DND-41 (cell line): ENCODE results near the gene DPYD.

Source experiments
- ATAC-seq: fragments of 200-7000 bp; cut with Tn5 transposase; 3 replicates; pipeline ENCODE4 v1.9.1; 2021; ENCODE audit warnings: low read depth; ENCODE audit not compliant: insufficient read depth
- DNase-seq: peaks from one replicate; pipeline ENCODE4 v3.0.0-alpha.2; 2020
- H2AFZ ChIP-seq: 2 replicates; pipeline ENCODE4 v1.6.0; 2012; ENCODE audit warnings: low read depth, low read length
- H3K27ac ChIP-seq: 2 replicates; pipeline ENCODE4 v1.5.1; 2012; ENCODE audit warnings: low read length, inconsistent platforms
- H3K27me3 ChIP-seq: fragments of 200-600 bp; sonication (generic); 2 replicates; pipeline ENCODE4 v1.6.0; 2012; ENCODE audit warnings: low read length, mild to moderate bottlenecking, inconsistent platforms; ENCODE audit not compliant: insufficient read depth, poor library complexity
- H3K36me3 ChIP-seq: 2 replicates; pipeline ENCODE4 v1.5.1; 2012; ENCODE audit warnings: low read length, inconsistent platforms; ENCODE audit not compliant: insufficient read depth
- H3K4me1 ChIP-seq: 2 replicates; pipeline ENCODE4 v1.5.1; 2012; ENCODE audit warnings: mild to moderate bottlenecking, low read length; ENCODE audit not compliant: insufficient read depth
- H3K4me2 ChIP-seq: 2 replicates; pipeline ENCODE4 v1.6.0; 2012; ENCODE audit warnings: mild to moderate bottlenecking, moderate library complexity, low read length, inconsistent platforms; ENCODE audit not compliant: insufficient read depth
- H3K4me3 ChIP-seq, 2 experiments: fragments of 200-600 bp in 1 of 2; shearing (Covaris generic) in 1 of 2; 2 replicates each; pipeline ENCODE4 v1.5.1; 2012 to 2016; ENCODE audit warnings: inconsistent platforms in 2 of 2, low read length in 2 of 2, mild to moderate bottlenecking in 2 of 2, low read depth in 1 of 2, moderate library complexity in 1 of 2
- H3K79me2 ChIP-seq: 2 replicates; pipeline ENCODE4 v1.6.0; 2012; ENCODE audit warnings: low read length, inconsistent platforms; ENCODE audit not compliant: insufficient read depth
- H3K9ac ChIP-seq: 2 replicates; pipeline ENCODE4 v1.6.0; 2012; ENCODE audit warnings: low read depth, mild to moderate bottlenecking, inconsistent platforms, low read length, moderate library complexity
- H3K9me3 ChIP-seq: 2 replicates; pipeline ENCODE4 v1.5.1; 2012; ENCODE audit warnings: low read length, moderate library complexity, mild to moderate bottlenecking, inconsistent platforms; ENCODE audit not compliant: insufficient read depth, severe bottlenecking
- H4K20me1 ChIP-seq: 2 replicates; pipeline ENCODE4 v1.6.0; 2012; ENCODE audit warnings: low read length; ENCODE audit not compliant: insufficient read depth
- CTCF ChIP-seq: IDR thresholded peaks from 2 replicates; pipeline ENCODE4 v1.5.1; 2012; ENCODE audit warnings: borderline replicate concordance, low read length, moderate library complexity, mild to moderate bottlenecking; ENCODE audit not compliant: poor library complexity, severe bottlenecking; ENCODE audit errors: extremely low read depth
- EZH2 ChIP-seq: IDR thresholded peaks from 3 replicates; pipeline ENCODE4 v1.6.1; 2012; ENCODE audit warnings: borderline replicate concordance, low read depth, mild to moderate bottlenecking, moderate library complexity, low read length, inconsistent platforms; ENCODE audit not compliant: severe bottlenecking

The DPYD gene

GRCh38 chr1:97392701-97393100 is 528.1 kb downstream of the DPYD start:
- no peaks in the 10 kb centered on the region for H3K27me3 ChIP-seq
- H3K79me2 ChIP-seq = no peaks in the 10 kb centered on the region
- H2AFZ ChIP-seq = no peak overlapping the region
- H3K27ac ChIP-seq = no peak overlapping the region
- TF ChIP-seq EZH2 (no peak), CTCF (no peak)
- H4K20me1 ChIP-seq = no peaks in the 10 kb centered on the region
- DNase-seq (no peak), ATAC-seq (no peak)
- H3K4me3 ChIP-seq = no peak overlapping the region
- no peak overlapping the region for H3K9ac ChIP-seq
- H3K4me1 ChIP-seq = no peaks in the 10 kb centered on the region
- no peak overlapping the region for H3K4me2 ChIP-seq
- peaks cover 3% of the 10 kb centered on the region; the same call in 1 of the 2 replicates for H3K36me3 ChIP-seq
- peaks cover 2% of the 10 kb centered on the region for H3K9me3 ChIP-seq

- DNase-seq = peak; percentile 9
Measured at GRCh38 chr1:97385536-97386277, 535.1 kb downstream of the DPYD start.

GRCh38 chr1:97384294-97384968 is 536.4 kb downstream of the DPYD start:
- H2AFZ ChIP-seq = no peak overlapping the region
- no peaks in the 10 kb centered on the region for H3K4me1 ChIP-seq
- H3K27me3 ChIP-seq = no peaks in the 10 kb centered on the region
- no peak overlapping the region for H3K4me3 ChIP-seq
- no peak overlapping the region for H3K27ac ChIP-seq
- H3K79me2 ChIP-seq = no peaks in the 10 kb centered on the region
- no peak overlapping the region for H3K4me2 ChIP-seq
- no peak overlapping the region for H3K9ac ChIP-seq
- no peak for TF ChIP-seq EZH2
- H3K36me3 ChIP-seq = peaks cover 10% of the 10 kb centered on the region
- no peaks in the 10 kb centered on the region for H3K9me3 ChIP-seq
- DNase-seq (no peak), ATAC-seq (no peak)
- no peaks in the 10 kb centered on the region for H4K20me1 ChIP-seq

More at GRCh38 chr1:97385536-97386277, 535.1 kb downstream of the DPYD start:
- Histone ChIP-seq H2AFZ (no peak overlapping the region), H3K27ac (no peak overlapping the region), H3K4me2 (no peak overlapping the region), H3K27me3 (no peaks in the 10 kb centered on the region), H3K79me2 (no peaks in the 10 kb centered on the region), H3K4me1 (no peaks in the 10 kb centered on the region), H3K9ac (no peak overlapping the region), H3K36me3 (peaks cover under 1% of the 10 kb centered on the region; the same call in 1 of the 2 replicates), H3K4me3 (no peak overlapping the region), H3K9me3 (no peaks in the 10 kb centered on the region), H4K20me1 (no peaks in the 10 kb centered on the region)
- ATAC-seq = peak; percentile 68
- no peak for TF ChIP-seq CTCF
- TF ChIP-seq EZH2 = no peak

- no peak overlapping the region for H3K27ac ChIP-seq
- no peak overlapping the region for H3K9ac ChIP-seq
Measured at GRCh38 chr1:97383797-97384196, 537.0 kb downstream of the DPYD start.

More at GRCh38 chr1:97383797-97384196, 537.0 kb downstream of the DPYD start:
- H3K9me3 ChIP-seq = no peaks in the 10 kb centered on the region
- DNase-seq (no peak), ATAC-seq (no peak)
- TF ChIP-seq CTCF (no peak), EZH2 (no peak)
- H3K36me3 ChIP-seq = peaks cover 10% of the 10 kb centered on the region
- no peaks in the 10 kb centered on the region for H3K27me3 ChIP-seq
- no peaks in the 10 kb centered on the region for H3K4me1 ChIP-seq
- no peak overlapping the region for H3K4me3 ChIP-seq
- no peak overlapping the region for H2AFZ ChIP-seq
- no peak overlapping the region for H3K4me2 ChIP-seq
- H3K79me2 ChIP-seq = no peaks in the 10 kb centered on the region
- no peaks in the 10 kb centered on the region for H4K20me1 ChIP-seq
